Calu3 (cell line): ENCODE measurements around the gene NPR2. TPM values are rescaled to one million over a fixed set of nuclear protein-coding genes. Genes with fewer than 3 reads are reported as not detected.

Experiments used
- BruUV-seq: library from RNA; stranded (reverse); fragments of 400-500 nt; replicated peaks from 2 replicates; lab custom pipeline; 2021; lab: Mats Ljungman, UMichigan
- CTCF ChIA-PET: fragments of 300-600 bp; sonication (Branson Sonifier 250); formaldehyde crosslinking; loops from one replicate; lab custom pipeline; 2022; ENCODE audit warnings: antibody characterized with exemption; lab: Charles Lee
- DNase-seq: peaks from one replicate; pipeline ENCODE4 v3.0.0; 2022
- H3K27ac Mint-ChIP-seq: one replicate; pipeline ENCODE4 v1.8.0; 2022; ENCODE audit warnings: mixed read lengths; ENCODE audit not compliant: unreplicated experiment
- H3K27me3 Mint-ChIP-seq: one replicate; pipeline ENCODE4 v1.8.0; 2022; ENCODE audit warnings: mixed read lengths; ENCODE audit not compliant: unreplicated experiment
- H3K36me3 Mint-ChIP-seq: one replicate; pipeline ENCODE4 v1.8.0; 2022; ENCODE audit warnings: mild to moderate bottlenecking, moderate library complexity, mixed read lengths; ENCODE audit not compliant: insufficient read depth, unreplicated experiment
- H3K4me1 Mint-ChIP-seq: one replicate; pipeline ENCODE4 v1.8.0; 2022; ENCODE audit warnings: mild to moderate bottlenecking, low read depth, mixed read lengths; ENCODE audit not compliant: unreplicated experiment
- H3K4me3 Mint-ChIP-seq: one replicate; pipeline ENCODE4 v1.8.0; 2022; ENCODE audit warnings: mild to moderate bottlenecking, low read depth, moderate library complexity, mixed read lengths; ENCODE audit not compliant: unreplicated experiment
- H3K9me3 Mint-ChIP-seq: one replicate; pipeline ENCODE4 v1.8.0; 2022; ENCODE audit warnings: low read depth, mixed read lengths; ENCODE audit not compliant: unreplicated experiment
- CTCF ChIP-seq: fragments of 200-600 bp; IDR thresholded peaks from one replicate; pipeline ENCODE4 v1.8.0; 2022; ENCODE audit warnings: antibody characterized with exemption; ENCODE audit not compliant: unreplicated experiment
- intact Hi-C: fragments of 100-400 bp; cut with micrococcal nuclease; formaldehyde crosslinking; loops from one replicate; pipeline ENCODE4 v1.10.0; 2022; ENCODE audit not compliant: unreplicated experiment
- total RNA-seq: library from RNA; stranded (reverse); gene quantifications from 2 replicates; pipeline ENCODE4 v1.2.3, GENCODE V29; 2022

Gene NPR2
- total RNA-seq, 1 experiment from 2014 or later, result 19.2 TPM

- Mint-ChIP-seq H3K4me1 (no peaks in the 10 kb centered on the region), H3K27me3 (no peaks in the 10 kb centered on the region), H3K27ac (no peak overlapping the region), H3K4me3 (no peak overlapping the region), H3K36me3 (peaks cover 14% of the 10 kb centered on the region), H3K9me3 (no peaks in the 10 kb centered on the region)
- no TSS peak for BruUV-seq
- intact Hi-C loops, result no loop called here
- CTCF ChIA-PET, result no interaction called here
- no peak for DNase-seq
- TF ChIP-seq CTCF, result no peak
Measured at GRCh38 chr9:35808433-35808832, 17.0 kb downstream of the NPR2 start.

- no peak for TF ChIP-seq CTCF
- Mint-ChIP-seq H3K9me3 (no peaks in the 10 kb centered on the region), H3K4me1 (peaks cover 8% of the 10 kb centered on the region), H3K4me3 (no peak overlapping the region), H3K27ac (no peak overlapping the region), H3K27me3 (no peaks in the 10 kb centered on the region), H3K36me3 (peaks cover 26% of the 10 kb centered on the region)
- CTCF ChIA-PET, result interaction anchor here (0.6 kb wide), 1 partner anchor 60 kb away, joined by 3 read pairs; no protein-coding TSS in a partner anchor
- no peak for DNase-seq
- intact Hi-C loops, result loop anchor here (10.0 kb wide), 1 partner anchor 75 kb away; the partner anchor contains the start of genes CREB3 and TLN1
- BruUV-seq, result no TSS peak
Measured at GRCh38 chr9:35810122-35810521, 18.7 kb downstream of the NPR2 start.

GRCh38 chr9:35811381-35812024, 20.1 kb downstream of the NPR2 start:
- BruUV-seq, result no TSS peak
- intact Hi-C loops, result loop anchor here (10.0 kb wide), 1 partner anchor 77 kb away; the partner anchor contains the start of genes CREB3 and TLN1
- Mint-ChIP-seq H3K4me1 (peaks cover 8% of the 10 kb centered on the region), H3K27ac (no peak overlapping the region), H3K27me3 (no peaks in the 10 kb centered on the region), H3K9me3 (no peaks in the 10 kb centered on the region), H3K4me3 (peak overlapping the region; percentile 66), H3K36me3 (peaks cover 33% of the 10 kb centered on the region)
- no peak for TF ChIP-seq CTCF
- CTCF ChIA-PET, result interaction anchor here (0.6 to 1.4 kb wide), 2 partner anchors 33 to 75 kb away, joined by 3 read pairs; no protein-coding TSS in a partner anchor
- DNase-seq, result no peak

GRCh38 chr9:35812025-35812602, 20.7 kb downstream of the NPR2 start, which contains the start of gene SPAG8:
SPAG8 (minus strand) TSS chr9:35812262; CDS start chr9:35812147, 115 bp downstream.
- BruUV-seq, result no TSS peak
- peaks cover 5% of the 10 kb centered on the region for H3K27me3 Mint-ChIP-seq
- H3K36me3 Mint-ChIP-seq, result peaks cover 33% of the 10 kb centered on the region
- H3K4me3 Mint-ChIP-seq, result peak within 1 kb of the TSS; percentile 66
- CTCF ChIA-PET, result interaction anchor here (0.6 to 1.4 kb wide), 2 partner anchors 33 to 76 kb away, joined by 3 read pairs; no protein-coding TSS in a partner anchor
- peak; percentile 82 for DNase-seq
- TF ChIP-seq CTCF, result no peak
- intact Hi-C loops, result loop anchor here (10.0 kb wide), 1 partner anchor 77 kb away; the partner anchor contains the start of genes CREB3 and TLN1
- no peaks in the 10 kb centered on the region for H3K9me3 Mint-ChIP-seq
- H3K27ac Mint-ChIP-seq, result no peak within 1 kb of the TSS
- peaks cover 8% of the 10 kb centered on the region for H3K4me1 Mint-ChIP-seq
